Caco-2 (cell line): ENCODE results near the gene SLC7A8. TPM values are rescaled to one million over a fixed set of nuclear protein-coding genes. Genes with fewer than 3 reads are reported as not detected.

Source experiments
- BruUV-seq: library from RNA; stranded (reverse); fragments of 400-500 nt; replicated peaks from 2 replicates; lab custom pipeline; 2021; lab: Mats Ljungman, UMichigan
- CTCF ChIA-PET: fragments of 300-600 bp; sonication (Branson Sonifier 250); formaldehyde crosslinking; loops from one replicate; lab custom pipeline; 2022; ENCODE audit warnings: antibody characterized with exemption; lab: Charles Lee
- POLR2A ChIA-PET: fragments of 300-600 bp; sonication (Branson Sonifier 250); formaldehyde crosslinking; loops from one replicate; lab custom pipeline; 2022; ENCODE audit warnings: antibody characterized with exemption; lab: Charles Lee
- DNase-seq, 2 experiments: peaks; one replicate each; pipeline versions ENCODE4 v3.0.0 to v3.0.0-alpha.2; 2020 to 2022
- H3K27me3 ChIP-seq: replicated peaks from 2 replicates; pipeline ENCODE4 v1.6.0; 2011; ENCODE audit warnings: low read length; ENCODE audit not compliant: control insufficient read depth, insufficient read depth
- H3K36me3 ChIP-seq: 2 replicates; pipeline ENCODE4 v1.5.1; 2011; ENCODE audit warnings: low read length; ENCODE audit not compliant: control insufficient read depth, insufficient read depth
- H3K4me1 ChIP-seq: fragments of 250-450 bp; sonication (Bioruptor Pico); 2 replicates; pipeline ENCODE4 v1.5.1; 2020; ENCODE audit warnings: mild to moderate bottlenecking
- H3K4me3 ChIP-seq: 2 replicates; pipeline ENCODE4 v1.5.1; 2011; ENCODE audit warnings: low read depth, mild to moderate bottlenecking, control low read depth, low read length
- H3K9me3 ChIP-seq: fragments of 250-450 bp; sonication (Bioruptor Pico); 2 replicates; pipeline ENCODE4 v1.5.1; 2020; ENCODE audit warnings: mild to moderate bottlenecking, moderate library complexity
- H3K27ac Mint-ChIP-seq: one replicate; pipeline ENCODE4 v1.8.0; 2022; ENCODE audit warnings: mixed read lengths; ENCODE audit not compliant: unreplicated experiment
- H3K27me3 Mint-ChIP-seq: one replicate; pipeline ENCODE4 v1.8.0; 2022; ENCODE audit warnings: mixed read lengths; ENCODE audit not compliant: insufficient read depth, unreplicated experiment
- H3K36me3 Mint-ChIP-seq: one replicate; pipeline ENCODE4 v1.8.0; 2022; ENCODE audit warnings: mild to moderate bottlenecking, mixed read lengths; ENCODE audit not compliant: insufficient read depth, unreplicated experiment
- H3K4me1 Mint-ChIP-seq: one replicate; pipeline ENCODE4 v1.8.0; 2022; ENCODE audit warnings: low read depth, mixed read lengths; ENCODE audit not compliant: unreplicated experiment
- H3K4me3 Mint-ChIP-seq: one replicate; pipeline ENCODE4 v1.8.0; 2022; ENCODE audit warnings: mild to moderate bottlenecking, moderate library complexity, mixed read lengths; ENCODE audit not compliant: unreplicated experiment
- H3K9me3 Mint-ChIP-seq: one replicate; pipeline ENCODE4 v1.8.0; 2022; ENCODE audit warnings: mixed read lengths; ENCODE audit not compliant: unreplicated experiment
- CTCF ChIP-seq, 2 experiments: fragments of 200-600 bp in 1 of 2; IDR thresholded peaks; 1 replicate in 1 of 2; 2 replicates in 1 of 2; pipeline versions ENCODE4 v1.5.1 to v1.8.0; 2011 to 2022; ENCODE audit warnings: antibody characterized with exemption in 1 of 2, control low read depth in 1 of 2, inconsistent platforms in 1 of 2, low read depth in 1 of 2, low read length in 1 of 2, mild to moderate bottlenecking in 1 of 2, moderate library complexity in 1 of 2; ENCODE audit not compliant: insufficient read depth in 1 of 2, severe bottlenecking in 1 of 2, unreplicated experiment in 1 of 2
- intact Hi-C: fragments of 100-400 bp; cut with micrococcal nuclease; formaldehyde crosslinking; loops from one replicate; pipeline ENCODE4 v1.10.0; 2022; ENCODE audit not compliant: unreplicated experiment
- total RNA-seq: library from RNA; stranded (reverse); gene quantifications from 2 replicates; pipeline ENCODE4 v1.2.3, GENCODE V29; 2022

SLC7A8 gene
- total RNA-seq, 1 experiment from 2014 or later, result 26.9 TPM

- peaks cover 93% of the 10 kb centered on the region for H3K36me3 Mint-ChIP-seq
- no peak overlapping the region for H3K27ac Mint-ChIP-seq
- POLR2A ChIA-PET, result interaction anchor here (1.5 kb wide), 1 partner anchor 18 kb away, joined by 8 read pairs; the partner anchor contains the start of genes ACIN1 and C14orf119
- no peak overlapping the region for H3K4me3 Mint-ChIP-seq
- BruUV-seq, result no TSS peak
- H3K27me3 Mint-ChIP-seq, result no peaks in the 10 kb centered on the region
- TF ChIP-seq CTCF (IDR thresholded peaks at IDR 0.05; ENCODE audit: insufficient read depth in 1 of 2, low read depth in 1 of 2, low read length in 1 of 2, severe bottlenecking in 1 of 2, unreplicated experiment in 1 of 2), result peak; percentile 50 to 60
- H3K4me1 Mint-ChIP-seq, result peaks cover 29% of the 10 kb centered on the region
- peaks cover 4% of the 10 kb centered on the region for H3K36me3 ChIP-seq
- peaks cover 58% of the 10 kb centered on the region for H3K4me1 ChIP-seq
- H3K4me3 ChIP-seq, result no peak overlapping the region
- peak in 1 of 2 experiments; percentile 55 for DNase-seq
- intact Hi-C loops, result loop anchor here (2.0 kb wide), 1 partner anchor 32 kb away; no protein-coding TSS in a partner anchor
- CTCF ChIA-PET, result interaction anchor here (0.6 to 4.5 kb wide), 9 partner anchors 8 to 1017 kb away, joined by 3 to 49 read pairs (median 6); partner anchors contain the start of genes ACIN1 and C14orf119
- no peaks in the 10 kb centered on the region for H3K9me3 ChIP-seq
- H3K27me3 ChIP-seq, result no peaks in the 10 kb centered on the region
- H3K9me3 Mint-ChIP-seq, result no peaks in the 10 kb centered on the region
Measured at GRCh38 chr14:23076785-23077408, 106.6 kb downstream of the SLC7A8 start.

Other genes with a start within 250 kb of the SLC7A8 start
- 67.7 and 70.7 TPM in 2 replicates for gene HAUS4, start 226.6 kb downstream of the SLC7A8 start, total RNA-seq
- gene AJUBA, start 201.1 kb downstream of the SLC7A8 start, total RNA-seq, result 184 and 211 TPM in 2 replicates
- gene C14orf93, start 173.5 kb downstream of the SLC7A8 start, total RNA-seq, result 7.2 and 7.8 TPM in 2 replicates
- gene PSMB5, start 148.8 kb downstream of the SLC7A8 start, total RNA-seq, result 172 and 189 TPM in 2 replicates
- not detected in 2 replicates for gene PSMB11, start 141.4 kb downstream of the SLC7A8 start, total RNA-seq
- 7.9 TPM in 2 replicates for gene CDH24, start 126.1 kb downstream of the SLC7A8 start, total RNA-seq
- 193 and 201 TPM in 2 replicates for gene ACIN1, start 88.5 kb downstream of the SLC7A8 start, total RNA-seq
- gene C14orf119, start 88.2 kb downstream of the SLC7A8 start, total RNA-seq, result 46.3 and 52.0 TPM in 2 replicates
- gene CIROP, start 78.7 kb downstream of the SLC7A8 start, total RNA-seq, result not detected in 2 replicates
- not detected in 2 replicates for gene CEBPE, start 64.4 kb downstream of the SLC7A8 start, total RNA-seq
- gene RNF212B, start 54.3 kb upstream of the SLC7A8 start, total RNA-seq, result not detected in 2 replicates
- gene HOMEZ, start 102.5 kb upstream of the SLC7A8 start, total RNA-seq, result 7.4 and 7.6 TPM in 2 replicates
- gene PPP1R3E, start 119.2 kb upstream of the SLC7A8 start, total RNA-seq, result 5.9 and 8.6 TPM in 2 replicates
- gene BCL2L2, start 123.2 kb upstream of the SLC7A8 start, total RNA-seq, result 19.1 and 20.8 TPM in 2 replicates
- 196 and 202 TPM in 2 replicates for gene PABPN1, start 137.8 kb upstream of the SLC7A8 start, total RNA-seq
- 3.1 and 3.7 TPM in 2 replicates for gene SLC22A17, start 169.2 kb upstream of the SLC7A8 start, total RNA-seq
- gene EFS, start 181.5 kb upstream of the SLC7A8 start, total RNA-seq, result 0.14 and 0.16 TPM in 2 replicates
- gene IL25, start 189.1 kb upstream of the SLC7A8 start, total RNA-seq, result not detected in 2 replicates
- not detected in 2 replicates for gene CMTM5, start 193.4 kb upstream of the SLC7A8 start, total RNA-seq
- gene MYH6, start 224.6 kb upstream of the SLC7A8 start, total RNA-seq, result not detected in 2 replicates